Mucosa of descending colon (tissue), 3 donors: Measurements from ENCODE around the gene JMJD8. TPM values are rescaled to one million over a fixed set of nuclear protein-coding genes. Genes with fewer than 3 reads are reported as not detected.

Experiments
- ATAC-seq: fragments of 200-7000 bp; cut with Tn5 transposase; one replicate; pipeline ENCODE4 v1.9.1; 2020; ENCODE audit warnings: mild to moderate bottlenecking, moderate library complexity
- DNase-seq, 3 donors: peaks; one replicate each; pipeline ENCODE4 v3.0.0-alpha.2; 2020
- H3K36me3 ChIP-seq: fragments of 200-600 bp; one replicate; pipeline ENCODE4 v1.8.0; 2021; ENCODE audit warnings: low read depth, mild to moderate bottlenecking
- H3K4me1 ChIP-seq: fragments of 200-600 bp; one replicate; pipeline ENCODE4 v1.8.0; 2021; ENCODE audit warnings: low read depth, mild to moderate bottlenecking
- H3K4me3 ChIP-seq: fragments of 200-600 bp; one replicate; pipeline ENCODE4 v1.8.0; 2021; ENCODE audit warnings: mild to moderate bottlenecking
- H3K9me3 ChIP-seq: fragments of 200-600 bp; one replicate; pipeline ENCODE4 v1.8.0; 2021; ENCODE audit warnings: mild to moderate bottlenecking
- intact Hi-C, 2 donors: fragments of 100-400 bp; cut with DNase I in 1 of 2; cut with micrococcal nuclease in 1 of 2; formaldehyde crosslinking; loops; one replicate each; pipeline versions ENCODE4 v1.11.0 to v1.11.1; 2022; cut with DNase I, micrococcal nuclease
- total RNA-seq, 3 donors: library from RNA; stranded (reverse); fragmentation: NEBNext Ultra II Directional in 2 of 3; extraction: Animal tissue kit (Norgen Biotek cat#: 25700) in 2 of 3; gene quantifications; one replicate each; pipeline versions ENCODE4 v1.2.1 to v1.2.4, GENCODE V29; 2021 to 2023
- TF ChIP-seq, protein P1 (sequence below): fragments of 200-600 bp; IDR thresholded peaks from one replicate; pipeline ENCODE4 v1.8.0; 2022; ENCODE audit warnings: antibody characterized with exemption, mild to moderate bottlenecking
- donor health status: DM: no; HTN: no; CAD: no; lungs with moderate emphysema.
- donor health status: DM: no; HTN: no; CAD: no.
- donor health status: DM: no; HTN: yes; CAD: no.

The JMJD8 gene
- total RNA-seq, 3 donors from 2014 or later = 39.5 to 60.5 (median 46.9) TPM

DNA sequence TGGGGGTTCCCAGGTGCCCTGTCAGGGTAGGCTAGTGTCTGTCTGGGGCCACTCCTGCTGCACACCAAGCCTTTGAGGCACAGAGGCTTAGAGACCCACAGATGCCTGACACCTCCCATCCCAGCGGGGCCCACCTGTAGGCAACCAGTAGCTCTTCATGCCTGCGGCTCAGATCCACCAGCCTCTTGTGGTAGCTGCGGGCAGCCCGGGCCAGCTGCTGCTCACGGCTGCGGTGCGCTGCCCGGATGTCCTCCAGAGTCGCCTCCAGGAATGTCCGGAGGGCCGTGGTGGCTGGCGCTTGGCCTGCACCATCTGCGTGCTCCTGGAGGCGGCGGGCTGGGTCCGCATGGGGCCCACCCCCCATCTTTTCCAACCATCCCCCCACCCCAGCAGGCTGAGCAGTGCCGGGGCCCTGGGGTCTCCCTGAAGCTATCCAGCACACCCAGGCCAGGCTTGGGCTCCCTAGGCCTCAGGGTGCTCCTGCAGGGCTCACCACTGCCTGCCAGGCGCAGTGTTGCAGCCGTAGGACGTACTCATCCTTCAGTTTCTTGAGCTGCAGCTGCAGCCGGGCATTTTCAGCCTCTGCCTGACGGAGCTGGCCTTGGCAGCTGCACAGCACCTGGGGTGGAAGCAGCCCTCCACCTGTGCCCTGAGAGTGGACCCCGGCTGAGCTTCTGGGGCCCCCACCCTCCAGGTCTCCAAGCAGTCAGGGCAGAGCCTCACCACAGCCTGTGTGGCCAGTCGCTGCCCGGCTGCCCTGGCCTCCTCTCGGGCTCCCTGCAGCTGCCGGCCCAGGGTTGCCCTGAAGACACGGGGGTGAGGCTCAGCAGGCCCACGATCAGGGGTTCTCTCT, 40.3 kb upstream of the JMJD8 start:
- Histone ChIP-seq H3K36me3 (no peaks in the 10 kb centered on the region), H3K4me1 (peaks cover 40% of the 10 kb centered on the region), H3K4me3 (no peak overlapping the region), H3K9me3 (no peaks in the 10 kb centered on the region)
- ATAC-seq (no peak), DNase-seq (no peak)
- TF ChIP-seq, protein P1, sequence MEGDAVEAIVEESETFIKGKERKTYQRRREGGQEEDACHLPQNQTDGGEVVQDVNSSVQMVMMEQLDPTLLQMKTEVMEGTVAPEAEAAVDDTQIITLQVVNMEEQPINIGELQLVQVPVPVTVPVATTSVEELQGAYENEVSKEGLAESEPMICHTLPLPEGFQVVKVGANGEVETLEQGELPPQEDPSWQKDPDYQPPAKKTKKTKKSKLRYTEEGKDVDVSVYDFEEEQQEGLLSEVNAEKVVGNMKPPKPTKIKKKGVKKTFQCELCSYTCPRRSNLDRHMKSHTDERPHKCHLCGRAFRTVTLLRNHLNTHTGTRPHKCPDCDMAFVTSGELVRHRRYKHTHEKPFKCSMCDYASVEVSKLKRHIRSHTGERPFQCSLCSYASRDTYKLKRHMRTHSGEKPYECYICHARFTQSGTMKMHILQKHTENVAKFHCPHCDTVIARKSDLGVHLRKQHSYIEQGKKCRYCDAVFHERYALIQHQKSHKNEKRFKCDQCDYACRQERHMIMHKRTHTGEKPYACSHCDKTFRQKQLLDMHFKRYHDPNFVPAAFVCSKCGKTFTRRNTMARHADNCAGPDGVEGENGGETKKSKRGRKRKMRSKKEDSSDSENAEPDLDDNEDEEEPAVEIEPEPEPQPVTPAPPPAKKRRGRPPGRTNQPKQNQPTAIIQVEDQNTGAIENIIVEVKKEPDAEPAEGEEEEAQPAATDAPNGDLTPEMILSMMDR = no peak
- intact Hi-C loops = no loop called here

DNA sequence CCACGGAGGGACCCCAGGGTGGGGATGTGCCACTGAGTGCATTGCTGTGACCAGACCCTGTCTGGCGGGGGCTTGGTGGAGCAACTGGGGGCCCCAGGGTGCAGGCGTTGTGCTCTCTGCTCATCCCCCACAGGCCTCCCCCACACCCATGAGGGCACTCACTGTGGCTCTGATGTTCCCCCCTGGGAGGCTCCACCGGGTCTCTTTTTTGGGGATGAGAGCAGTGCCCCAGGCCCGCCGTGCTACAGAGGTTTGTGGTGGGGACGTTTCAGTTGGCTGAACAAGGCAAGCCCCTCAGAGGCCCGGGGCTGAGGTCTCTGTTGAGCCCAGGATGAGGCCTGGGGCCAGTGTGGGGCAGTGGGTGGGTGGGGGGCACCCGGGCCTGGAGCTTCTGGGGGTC, 39.6 kb upstream of the JMJD8 start:
- Histone ChIP-seq H3K4me3 (no peak overlapping the region), H3K9me3 (no peaks in the 10 kb centered on the region), H3K4me1 (peaks cover 47% of the 10 kb centered on the region), H3K36me3 (no peaks in the 10 kb centered on the region)
- no peak for DNase-seq
- no peak for ATAC-seq
- intact Hi-C loops = no loop called here
- TF ChIP-seq, protein P1 = no peak

DNA sequence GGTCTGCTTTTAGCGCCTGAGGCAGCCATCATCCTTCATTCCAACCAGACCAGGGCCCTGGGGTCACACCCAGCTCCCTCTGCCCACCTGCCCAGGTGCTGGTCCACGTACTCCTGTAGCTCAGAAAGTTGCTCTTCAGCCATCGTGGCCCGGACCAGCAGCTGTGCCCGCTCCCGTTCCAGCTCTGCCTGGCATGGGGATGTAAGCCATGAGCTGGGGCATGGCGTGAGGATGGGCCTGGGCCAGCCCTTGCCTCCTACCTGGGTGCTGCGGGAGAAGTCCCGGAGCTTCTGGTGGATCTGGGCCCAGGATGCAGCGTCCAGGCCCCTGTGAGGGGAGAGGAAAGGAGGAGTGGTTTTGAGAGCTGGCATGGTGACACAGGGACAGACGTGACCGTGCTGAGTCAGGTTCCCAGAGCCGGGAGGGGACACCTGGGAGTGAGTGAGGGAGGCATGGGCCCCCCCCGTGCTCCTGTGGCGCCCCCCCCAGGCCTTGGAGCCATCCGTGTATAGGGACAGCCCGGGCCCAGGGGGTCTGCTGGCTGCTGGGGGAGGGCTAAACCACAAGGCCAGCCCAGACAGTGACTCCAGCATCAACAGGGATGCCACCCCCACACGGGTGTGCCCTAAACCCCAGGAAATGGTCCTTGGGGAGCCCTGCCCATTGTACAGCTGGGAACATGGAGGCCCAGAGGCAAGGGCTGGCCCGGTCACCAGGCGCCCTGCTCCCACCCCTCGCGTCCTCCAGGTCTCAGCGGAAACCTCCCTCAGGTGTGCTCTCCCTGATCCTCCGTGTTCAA, 38.9 kb upstream of the JMJD8 start:
- no peak for ATAC-seq
- Histone ChIP-seq H3K9me3 (no peaks in the 10 kb centered on the region), H3K4me3 (no peak overlapping the region), H3K4me1 (peaks cover 49% of the 10 kb centered on the region), H3K36me3 (no peaks in the 10 kb centered on the region)
- no peak for DNase-seq
- TF ChIP-seq, protein P1 = no peak
- intact Hi-C loops = no loop called here

DNA sequence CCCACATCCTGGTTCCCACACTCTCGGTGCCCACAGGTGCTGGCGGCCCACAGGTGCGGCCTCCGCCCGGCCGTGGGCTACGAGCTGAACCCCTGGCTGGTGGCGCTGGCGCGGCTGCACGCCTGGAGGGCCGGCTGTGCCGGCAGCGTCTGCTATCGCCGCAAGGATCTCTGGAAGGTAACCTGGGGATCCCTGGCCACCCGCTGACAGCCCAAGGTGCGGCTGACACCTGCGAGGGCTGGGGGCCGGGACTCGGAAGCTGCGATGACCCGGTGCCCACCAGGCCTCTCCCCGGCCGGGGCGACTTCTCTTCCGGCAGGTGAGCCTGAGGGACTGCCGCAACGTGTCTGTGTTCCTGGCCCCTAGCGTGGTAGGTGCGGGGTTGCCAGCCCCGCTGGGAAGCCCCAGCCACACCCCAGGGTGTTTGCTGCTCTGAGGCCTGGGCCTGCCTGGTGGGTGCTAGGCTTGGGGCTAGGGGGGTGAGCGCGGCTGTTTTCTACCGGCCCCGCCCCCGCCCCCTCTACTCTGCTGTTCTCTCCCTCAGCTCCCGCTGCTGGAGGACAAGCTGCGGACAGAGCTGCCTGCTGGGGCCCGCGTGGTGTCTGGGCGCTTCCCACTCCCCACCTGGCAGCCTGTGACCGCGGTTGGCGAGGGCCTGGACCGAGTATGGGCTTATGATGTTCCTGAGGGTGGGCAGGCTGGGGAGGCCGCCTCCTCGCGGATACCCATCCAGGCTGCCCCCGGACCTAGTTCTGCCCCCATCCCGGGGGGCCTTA, 37.8 kb upstream of the JMJD8 start:
- Histone ChIP-seq H3K4me3 (no peak overlapping the region), H3K36me3 (no peaks in the 10 kb centered on the region), H3K9me3 (no peaks in the 10 kb centered on the region), H3K4me1 (peaks cover 44% of the 10 kb centered on the region)
- intact Hi-C loops = no loop called here
- ATAC-seq (no peak), DNase-seq (peak in 1 of 3 donors; percentile 68)
- TF ChIP-seq, protein P1 = no peak

DNA sequence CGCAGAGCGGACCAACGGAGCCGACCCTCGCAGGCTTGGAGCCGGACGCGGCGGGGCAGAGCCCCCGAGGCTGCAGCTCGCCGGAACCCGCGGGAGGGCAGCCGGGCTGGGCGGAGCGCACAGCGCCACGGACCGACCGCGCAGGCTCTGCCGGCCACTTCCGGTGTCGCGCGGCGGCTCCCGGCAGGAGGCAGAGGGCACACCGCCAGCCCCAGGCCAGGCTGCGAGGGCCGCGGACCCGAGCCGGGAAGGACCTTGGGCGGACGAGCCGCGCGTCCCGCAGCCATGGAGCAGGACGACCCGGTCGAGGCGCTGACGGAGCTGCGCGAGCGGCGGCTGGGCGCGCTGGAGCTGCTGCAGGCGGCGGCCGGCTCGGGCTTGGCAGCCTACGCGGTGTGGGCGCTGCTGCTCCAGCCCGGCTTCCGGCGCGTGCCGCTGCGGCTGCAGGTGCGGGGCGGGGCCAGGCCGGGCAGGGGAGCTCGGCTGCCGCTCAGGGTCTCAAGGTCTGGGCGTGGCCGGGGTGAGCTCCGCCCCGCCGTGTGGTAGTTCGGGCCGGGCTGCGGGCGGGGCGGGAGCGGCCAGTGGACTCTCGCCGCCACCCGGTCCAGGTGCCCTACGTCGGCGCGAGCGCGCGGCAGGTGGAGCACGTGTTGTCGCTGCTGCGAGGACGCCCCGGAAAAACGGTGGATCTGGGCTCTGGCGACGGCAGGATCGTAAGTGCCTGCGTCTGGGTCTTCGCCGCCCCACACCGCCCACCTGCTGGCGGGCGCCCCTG, 37.0 kb upstream of the JMJD8 start, which contains the start of gene ANTKMT:
TSS of gene ANTKMT (plus strand) at position 157 of the 775 bp plus-strand sequence. CDS start at position 286, 129 bp downstream.
- DNase-seq (peak; percentile 88 to 93 (median 92)), ATAC-seq (peak; percentile 85)
- intact Hi-C loops = no loop called here
- peak within 1 kb of the TSS; percentile 41 for H3K4me3 ChIP-seq
- H3K4me1 ChIP-seq = peaks cover 44% of the 10 kb centered on the region
- TF ChIP-seq, protein P1 = no peak
- no peaks in the 10 kb centered on the region for H3K9me3 ChIP-seq
- H3K36me3 ChIP-seq = no peaks in the 10 kb centered on the region
